T-helper 17 cell (primary cell): Measurements from ENCODE around the gene MED15. TPM values are rescaled to one million over a fixed set of nuclear protein-coding genes. Genes with fewer than 3 reads are reported as not detected.

Experiments
- ATAC-seq: fragments of 150-1000 bp; cut with Tn5 transposase; 2 replicates; pipeline ENCODE4 v1.10.0; 2021; ENCODE audit warnings: mild to moderate bottlenecking, moderate library complexity
- DNase-seq, 3 donors: peaks; one replicate each; pipeline versions ENCODE4 v3.0.0 to v3.0.0-alpha.2; 2020 to 2021
- H3K9me3 ChIP-seq: one replicate; pipeline ENCODE4 v1.7.0; 2013; ENCODE audit warnings: low read length, mild to moderate bottlenecking; ENCODE audit not compliant: control insufficient read depth, poor library complexity, severe bottlenecking
- H3K27ac Mint-ChIP-seq: one replicate; pipeline ENCODE4 v1.8.0; 2022; ENCODE audit warnings: mild to moderate bottlenecking, moderate library complexity, mixed read lengths
- H3K27me3 Mint-ChIP-seq: one replicate; pipeline ENCODE4 v1.8.0; 2022; ENCODE audit warnings: mixed read lengths
- H3K36me3 Mint-ChIP-seq: one replicate; pipeline ENCODE4 v1.8.0; 2022; ENCODE audit warnings: low read depth, mixed read lengths
- H3K4me1 Mint-ChIP-seq: one replicate; pipeline ENCODE4 v1.8.0; 2022; ENCODE audit warnings: mild to moderate bottlenecking, mixed read lengths
- H3K4me3 Mint-ChIP-seq: one replicate; pipeline ENCODE4 v1.8.0; 2022; ENCODE audit warnings: mild to moderate bottlenecking, moderate library complexity, mixed read lengths
- total RNA-seq, 4 donors: library from RNA in 2 of 4; stranded (reverse) in 2 of 4; gene quantifications; one replicate each; pipeline ENCODE4 v1.2.3 and lab custom pipeline; 2022 to 2026

Gene MED15
- total RNA-seq, 2 donors from 2014 or later, result 207 to 251 TPM

DNA sequence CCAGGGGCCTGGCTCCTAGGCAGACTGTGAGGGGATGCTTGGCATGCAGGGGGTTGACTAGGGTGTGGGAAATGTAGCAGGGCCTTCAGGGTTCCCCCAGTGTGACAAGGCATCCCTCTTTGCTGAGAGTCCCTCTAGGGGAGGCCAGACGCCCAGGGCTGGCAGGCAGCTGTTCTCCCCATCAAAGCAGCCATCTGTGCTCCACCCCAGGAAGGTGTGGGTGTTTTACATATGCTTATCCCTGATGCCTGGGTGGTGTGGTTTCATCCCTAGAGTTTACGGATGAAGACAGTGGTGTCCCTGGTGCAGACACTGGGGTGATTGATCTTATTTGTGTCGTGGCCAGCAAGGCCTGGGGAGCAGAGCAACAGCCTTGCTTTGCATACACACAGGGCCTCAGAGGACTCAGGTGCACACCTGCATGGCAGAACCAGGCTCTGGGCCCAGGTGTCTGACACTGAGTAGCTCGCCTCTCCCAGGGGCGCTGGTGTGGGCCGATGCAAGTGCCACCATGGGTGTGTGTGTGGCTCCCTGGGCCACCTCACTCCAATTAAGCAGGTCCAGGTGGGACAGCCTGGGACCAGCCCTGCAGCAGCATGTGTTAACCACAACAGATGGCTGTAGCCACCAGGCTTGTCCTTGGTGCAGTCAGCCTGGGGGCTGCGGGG lies 74.2 kb downstream of the MED15 start:
- Mint-ChIP-seq H3K36me3 (no peaks in the 10 kb centered on the region), H3K27me3 (no peaks in the 10 kb centered on the region), H3K4me1 (peaks cover 17% of the 10 kb centered on the region), H3K4me3 (no peak overlapping the region), H3K27ac (no peak overlapping the region)
- no peak for DNase-seq
- H3K9me3 ChIP-seq, result no peaks in the 10 kb centered on the region
- no peak for ATAC-seq

DNA sequence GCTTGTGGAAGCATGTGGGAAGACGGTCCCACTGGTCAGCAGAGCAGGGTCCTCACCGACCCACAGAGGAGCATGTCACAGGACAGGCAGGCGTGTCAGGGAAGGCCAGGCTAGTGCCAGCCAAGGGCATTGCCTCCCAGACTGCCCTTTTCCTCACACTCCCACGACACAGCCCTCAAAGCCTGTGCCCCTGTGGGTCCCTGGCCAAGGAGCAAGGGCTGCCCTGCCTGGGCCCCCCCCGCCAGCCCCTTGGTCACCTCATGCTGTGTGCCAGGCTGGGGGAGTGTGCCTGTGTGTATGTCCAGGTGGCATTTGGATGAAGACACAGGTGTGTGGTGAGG lies 74.7 kb downstream of the MED15 start:
- no peak for DNase-seq
- H3K36me3 Mint-ChIP-seq, result no peaks in the 10 kb centered on the region
- H3K4me3 Mint-ChIP-seq, result no peak overlapping the region
- no peaks in the 10 kb centered on the region for H3K9me3 ChIP-seq
- no peak for ATAC-seq
- no peak overlapping the region for H3K27ac Mint-ChIP-seq
- H3K4me1 Mint-ChIP-seq, result peaks cover 17% of the 10 kb centered on the region
- no peaks in the 10 kb centered on the region for H3K27me3 Mint-ChIP-seq

DNA sequence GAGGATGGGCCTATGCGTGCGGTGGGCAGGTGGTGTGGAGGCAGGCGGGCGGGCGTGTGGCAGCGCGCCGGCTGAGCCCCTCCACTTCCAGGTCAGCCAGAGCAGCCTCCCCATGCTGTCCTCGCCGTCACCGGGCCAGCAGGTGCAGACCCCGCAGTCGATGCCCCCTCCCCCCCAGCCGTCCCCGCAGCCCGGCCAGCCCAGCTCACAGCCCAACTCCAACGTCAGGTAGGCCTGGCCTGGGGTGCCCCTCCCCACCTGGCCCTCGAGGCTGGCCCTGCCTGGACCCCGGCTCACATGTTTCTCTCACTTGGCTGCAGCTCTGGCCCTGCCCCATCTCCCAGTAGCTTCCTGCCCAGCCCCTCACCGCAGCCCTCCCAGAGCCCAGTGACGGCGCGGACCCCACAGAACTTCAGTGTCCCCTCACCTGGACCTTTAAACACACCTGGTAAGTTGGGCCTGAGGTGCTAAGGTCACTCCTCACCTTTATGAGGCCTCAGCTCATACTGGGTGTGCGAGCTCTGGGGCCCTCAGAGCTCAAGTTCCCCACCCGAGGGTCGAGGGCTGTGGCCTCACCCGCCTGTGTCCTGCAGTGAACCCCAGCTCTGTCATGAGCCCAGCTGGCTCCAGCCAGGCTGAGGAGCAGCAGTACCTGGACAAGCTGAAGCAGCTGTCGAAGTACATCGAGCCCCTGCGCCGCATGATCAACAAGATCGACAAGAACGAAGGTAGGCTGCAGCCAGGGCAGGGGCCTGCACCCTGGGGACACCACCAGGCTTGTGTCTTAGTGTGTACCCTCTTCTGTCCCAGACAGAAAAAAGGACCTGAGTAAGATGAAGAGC lies 75.3 kb downstream of the MED15 start:
- H3K9me3 ChIP-seq, result no peaks in the 10 kb centered on the region
- Mint-ChIP-seq H3K4me1 (peaks cover 13% of the 10 kb centered on the region), H3K4me3 (no peak overlapping the region), H3K36me3 (no peaks in the 10 kb centered on the region), H3K27me3 (no peaks in the 10 kb centered on the region), H3K27ac (no peak overlapping the region)
- no peak for ATAC-seq
- no peak for DNase-seq

DNA sequence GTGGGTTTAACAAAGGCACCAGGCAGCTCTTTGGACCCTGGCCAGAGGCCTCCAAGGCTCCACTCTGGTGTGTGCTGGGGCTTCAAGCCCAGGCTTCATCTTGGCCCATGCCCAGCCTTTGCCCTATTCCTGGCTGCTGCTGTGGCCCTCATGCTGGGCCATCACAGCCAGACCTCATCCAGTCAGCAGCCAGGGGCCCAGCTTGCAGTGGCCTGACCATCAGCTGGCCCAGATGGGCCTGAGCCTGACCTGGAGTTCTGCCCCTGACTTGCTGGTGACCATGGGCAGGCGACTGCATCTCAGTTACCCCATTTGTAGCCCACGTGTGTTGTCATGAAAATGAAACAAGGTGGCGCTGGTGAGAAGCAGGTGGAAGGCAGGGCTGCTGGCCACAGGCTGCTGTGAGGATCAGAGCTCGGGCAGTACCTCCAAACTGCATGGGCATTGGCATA lies 76.1 kb downstream of the MED15 start:
- Mint-ChIP-seq H3K4me3 (no peak overlapping the region), H3K27ac (no peak overlapping the region), H3K36me3 (no peaks in the 10 kb centered on the region), H3K4me1 (peaks cover 13% of the 10 kb centered on the region), H3K27me3 (no peaks in the 10 kb centered on the region)
- no peak for DNase-seq
- no peaks in the 10 kb centered on the region for H3K9me3 ChIP-seq
- ATAC-seq, result no peak

DNA sequence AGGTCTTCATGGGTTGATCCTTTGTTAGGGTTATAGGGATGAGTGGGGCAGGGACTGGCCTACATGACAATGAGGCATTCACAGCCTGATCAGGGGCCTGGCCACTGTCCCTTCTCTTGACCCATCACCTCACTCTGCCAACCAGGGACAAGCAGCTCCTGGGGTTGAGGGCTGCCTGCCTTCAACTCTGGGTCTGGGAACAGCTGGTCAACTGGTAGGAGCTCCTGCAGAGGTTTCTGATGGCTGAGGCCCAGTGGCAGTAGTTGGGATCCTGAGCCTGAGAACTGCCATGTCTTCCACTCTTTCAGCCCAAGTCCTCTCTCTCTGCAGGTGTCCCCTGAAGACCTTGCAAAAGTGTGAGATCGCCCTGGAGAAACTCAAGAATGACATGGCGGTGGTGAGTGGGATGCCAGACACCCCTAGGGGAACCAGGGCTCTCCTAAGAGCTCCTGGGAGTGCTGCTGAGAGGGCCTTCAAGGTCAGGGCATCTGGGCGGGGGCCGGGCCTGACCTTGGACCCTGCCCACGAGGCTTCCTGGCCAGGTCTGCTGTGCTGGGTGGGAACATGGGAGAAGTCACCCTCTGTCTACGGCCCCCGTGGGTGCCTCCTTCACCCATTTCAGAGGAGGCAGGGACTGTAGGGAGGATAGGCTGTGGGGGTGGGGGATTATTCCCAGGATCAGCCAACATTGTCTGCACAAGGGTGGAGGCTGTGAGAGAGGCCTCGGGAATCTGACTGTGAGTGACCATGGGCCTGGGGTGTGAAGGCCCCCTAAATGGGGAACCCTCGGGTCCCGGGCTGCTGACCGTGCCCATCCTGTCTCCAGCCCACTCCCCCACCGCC lies 76.8 kb downstream of the MED15 start:
- Mint-ChIP-seq H3K27me3 (no peaks in the 10 kb centered on the region), H3K36me3 (no peaks in the 10 kb centered on the region), H3K4me3 (no peak overlapping the region), H3K4me1 (peaks cover 13% of the 10 kb centered on the region), H3K27ac (no peak overlapping the region)
- H3K9me3 ChIP-seq, result no peaks in the 10 kb centered on the region
- no peak for ATAC-seq
- DNase-seq, result no peak

DNA sequence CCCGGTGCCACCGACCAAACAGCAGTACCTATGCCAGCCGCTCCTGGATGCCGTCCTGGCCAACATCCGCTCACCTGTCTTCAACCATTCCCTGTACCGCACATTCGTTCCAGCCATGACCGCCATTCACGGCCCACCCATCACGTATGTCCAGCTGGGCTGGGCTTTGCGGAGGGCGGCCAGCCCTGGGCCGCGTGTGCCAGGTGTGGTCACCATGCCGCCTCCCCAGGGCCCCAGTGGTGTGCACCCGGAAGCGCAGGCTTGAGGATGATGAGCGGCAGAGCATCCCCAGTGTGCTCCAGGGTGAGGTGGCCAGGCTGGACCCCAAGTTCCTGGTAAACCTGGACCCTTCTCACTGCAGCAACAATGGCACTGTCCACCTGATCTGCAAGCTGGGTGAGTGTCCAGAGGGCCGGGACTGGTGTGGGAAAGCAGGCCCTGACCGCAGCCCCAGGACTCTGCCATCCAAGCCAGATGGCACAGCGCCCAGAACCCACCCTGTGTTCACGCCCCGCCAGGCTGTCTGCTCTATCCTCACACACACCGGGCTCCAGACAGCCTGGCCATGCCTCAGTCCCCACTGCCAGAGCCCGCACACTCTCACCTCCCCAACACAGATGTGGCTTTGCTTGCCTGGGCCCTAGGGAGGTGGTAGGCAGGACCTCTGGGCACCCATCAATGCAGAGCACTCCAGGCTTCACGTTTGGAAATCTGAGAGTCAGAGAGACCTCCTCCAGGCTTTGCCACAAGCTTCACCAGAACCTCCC lies 77.6 kb downstream of the MED15 start:
- no peak for ATAC-seq
- H3K36me3 Mint-ChIP-seq, result no peaks in the 10 kb centered on the region

DNA sequence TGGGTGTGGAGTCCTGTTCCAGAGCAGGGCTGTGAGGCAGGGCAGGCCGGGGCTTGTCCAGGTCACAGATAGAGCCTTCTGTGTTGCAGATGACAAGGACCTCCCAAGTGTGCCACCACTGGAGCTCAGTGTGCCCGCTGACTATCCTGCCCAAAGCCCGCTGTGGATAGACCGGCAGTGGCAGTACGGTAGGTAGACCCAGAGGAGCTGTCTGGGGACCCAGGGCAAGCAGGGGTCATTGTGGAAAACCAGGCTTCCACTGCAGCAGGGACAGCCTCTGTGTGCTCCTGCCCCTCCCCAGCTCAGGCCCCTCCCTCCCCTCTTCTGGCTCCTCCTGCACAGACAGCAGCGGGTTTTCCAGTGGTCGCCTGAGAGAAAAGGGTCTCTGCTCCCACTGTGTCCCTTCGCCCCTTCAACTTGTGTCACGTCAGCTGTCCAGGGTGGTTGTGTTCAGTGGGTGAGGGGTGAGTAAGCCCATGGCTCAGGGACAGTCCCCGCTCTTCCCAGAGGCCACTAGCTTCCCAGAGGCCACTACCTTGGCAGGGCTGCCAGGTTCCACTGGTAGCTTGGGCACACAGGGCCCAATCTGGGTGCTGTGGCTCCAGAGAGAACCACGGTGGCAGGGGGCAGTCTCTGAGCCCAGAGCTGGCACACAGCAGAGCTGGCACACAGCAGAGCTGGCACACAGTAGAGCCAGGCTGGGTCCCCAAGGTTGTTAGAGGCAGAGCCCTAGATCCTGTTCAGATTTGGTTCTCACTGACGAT lies 78.4 kb downstream of the MED15 start:
- DNase-seq, result no peak
- Mint-ChIP-seq H3K27ac (no peak overlapping the region), H3K4me3 (no peak overlapping the region), H3K4me1 (peaks cover 4% of the 10 kb centered on the region), H3K36me3 (no peaks in the 10 kb centered on the region), H3K27me3 (no peaks in the 10 kb centered on the region)
- H3K9me3 ChIP-seq, result no peaks in the 10 kb centered on the region
- ATAC-seq, result no peak

More for the DNA sequence above, 77.6 kb downstream of the MED15 start:
- Mint-ChIP-seq H3K27me3 (no peaks in the 10 kb centered on the region), H3K4me3 (peak overlapping the region; percentile 15), H3K4me1 (peaks cover 10% of the 10 kb centered on the region), H3K27ac (no peak overlapping the region)
- no peak for DNase-seq
- H3K9me3 ChIP-seq, result no peaks in the 10 kb centered on the region

DNA sequence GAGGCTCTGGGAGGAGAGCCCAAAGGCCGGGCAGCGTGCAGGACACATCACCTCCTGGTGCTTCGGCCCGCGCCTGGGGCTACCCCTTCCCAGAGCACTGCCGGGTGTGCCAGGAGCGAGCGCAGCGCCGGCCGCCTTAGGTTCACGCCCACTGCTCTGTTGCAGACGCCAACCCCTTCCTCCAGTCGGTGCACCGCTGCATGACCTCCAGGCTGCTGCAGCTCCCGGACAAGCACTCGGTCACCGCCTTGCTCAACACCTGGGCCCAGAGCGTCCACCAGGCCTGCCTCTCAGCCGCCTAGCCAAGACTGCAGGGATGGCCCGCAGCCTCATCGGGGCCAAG lies 79.0 kb downstream of the MED15 start:
- ATAC-seq, result no peak

DNA sequence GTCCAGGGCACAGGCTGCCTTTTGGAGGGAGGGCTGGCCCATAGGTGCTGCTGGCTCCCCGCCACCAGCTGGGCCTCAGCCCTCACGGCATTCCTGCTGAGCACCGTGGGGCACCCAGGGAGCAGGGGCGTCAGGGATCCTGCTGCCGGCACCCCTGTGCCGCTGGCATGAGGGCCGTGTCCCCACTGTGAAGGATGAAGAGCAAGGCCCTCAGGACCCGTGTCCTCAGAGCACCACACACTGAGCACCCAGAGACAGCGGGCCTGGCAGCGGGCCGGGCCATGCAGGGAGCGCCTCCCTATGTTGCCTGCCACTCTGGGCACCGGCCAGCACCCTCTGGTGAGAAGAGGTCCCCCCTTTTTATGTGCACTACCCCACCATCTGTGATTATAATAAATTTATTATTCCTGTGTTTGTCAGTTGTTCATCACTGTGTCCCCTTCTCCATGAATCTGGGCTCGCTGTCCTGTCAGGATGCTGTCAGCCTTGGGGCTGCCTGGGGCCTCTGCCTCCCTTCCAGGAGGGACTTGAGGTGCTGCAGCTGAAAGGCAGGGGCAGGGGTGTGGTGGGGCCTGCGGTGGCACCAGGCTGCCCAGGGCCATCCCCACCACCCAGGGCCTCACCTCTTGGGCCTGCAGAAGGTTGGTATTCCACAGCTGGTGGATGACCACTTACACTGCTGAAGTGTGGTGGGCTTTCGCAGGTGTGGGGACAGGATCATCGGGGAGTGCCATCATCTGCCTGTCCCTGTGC lies 80.0 kb downstream of the MED15 start:
- no peaks in the 10 kb centered on the region for H3K9me3 ChIP-seq
- Mint-ChIP-seq H3K4me1 (peaks cover 4% of the 10 kb centered on the region), H3K27ac (no peak overlapping the region), H3K4me3 (no peak overlapping the region), H3K27me3 (no peaks in the 10 kb centered on the region), H3K36me3 (no peaks in the 10 kb centered on the region)
- no peak for ATAC-seq
- no peak for DNase-seq

More for the DNA sequence above, 79.0 kb downstream of the MED15 start:
- no peaks in the 10 kb centered on the region for H3K36me3 Mint-ChIP-seq
- H3K27ac Mint-ChIP-seq, result no peak overlapping the region
- no peak for DNase-seq
- H3K9me3 ChIP-seq, result no peaks in the 10 kb centered on the region
- no peaks in the 10 kb centered on the region for H3K27me3 Mint-ChIP-seq
- no peak overlapping the region for H3K4me3 Mint-ChIP-seq
- peaks cover 4% of the 10 kb centered on the region for H3K4me1 Mint-ChIP-seq

DNA sequence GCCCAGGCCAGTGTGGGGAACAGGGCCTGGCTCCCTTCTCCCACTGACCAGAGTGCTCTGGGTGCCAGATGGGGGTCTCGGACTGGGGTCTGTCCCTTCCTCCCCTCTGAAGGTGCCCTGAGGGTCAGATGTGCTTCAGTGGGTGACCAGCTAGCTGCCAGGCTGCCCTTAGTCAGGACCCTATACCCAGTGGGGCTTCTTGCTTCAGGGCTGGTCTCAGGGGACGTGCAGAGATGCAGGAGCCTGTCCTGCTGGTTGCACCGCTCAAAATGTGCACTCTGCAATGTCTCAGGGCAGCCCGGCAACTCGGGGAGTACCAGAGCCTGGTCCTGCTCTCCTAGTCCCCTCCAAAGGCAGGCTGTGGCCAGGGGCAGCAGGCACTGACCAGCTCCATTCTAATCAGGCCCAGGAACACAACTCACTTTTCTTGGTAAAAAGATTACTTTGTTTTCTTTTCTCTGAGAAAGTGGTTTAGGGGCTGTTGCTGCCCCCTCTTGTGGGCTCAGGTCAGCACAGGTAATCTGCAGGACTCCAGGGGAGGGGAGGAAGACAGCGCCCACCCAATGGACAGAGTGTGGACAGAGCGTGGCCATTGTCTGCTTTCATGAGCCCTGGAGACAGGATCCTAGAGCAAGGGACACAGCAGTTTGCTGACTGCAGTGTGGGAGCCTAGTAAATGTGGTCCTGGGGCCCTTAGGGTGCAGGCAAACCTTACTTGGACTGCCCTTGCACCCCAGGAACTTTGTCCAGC lies 80.9 kb downstream of the MED15 start:
- Mint-ChIP-seq H3K4me1 (peaks cover 5% of the 10 kb centered on the region), H3K27ac (no peak overlapping the region), H3K4me3 (no peak overlapping the region), H3K36me3 (no peaks in the 10 kb centered on the region), H3K27me3 (no peaks in the 10 kb centered on the region)
- no peak for DNase-seq
- ATAC-seq, result peak; percentile 14
- H3K9me3 ChIP-seq, result no peaks in the 10 kb centered on the region

DNA sequence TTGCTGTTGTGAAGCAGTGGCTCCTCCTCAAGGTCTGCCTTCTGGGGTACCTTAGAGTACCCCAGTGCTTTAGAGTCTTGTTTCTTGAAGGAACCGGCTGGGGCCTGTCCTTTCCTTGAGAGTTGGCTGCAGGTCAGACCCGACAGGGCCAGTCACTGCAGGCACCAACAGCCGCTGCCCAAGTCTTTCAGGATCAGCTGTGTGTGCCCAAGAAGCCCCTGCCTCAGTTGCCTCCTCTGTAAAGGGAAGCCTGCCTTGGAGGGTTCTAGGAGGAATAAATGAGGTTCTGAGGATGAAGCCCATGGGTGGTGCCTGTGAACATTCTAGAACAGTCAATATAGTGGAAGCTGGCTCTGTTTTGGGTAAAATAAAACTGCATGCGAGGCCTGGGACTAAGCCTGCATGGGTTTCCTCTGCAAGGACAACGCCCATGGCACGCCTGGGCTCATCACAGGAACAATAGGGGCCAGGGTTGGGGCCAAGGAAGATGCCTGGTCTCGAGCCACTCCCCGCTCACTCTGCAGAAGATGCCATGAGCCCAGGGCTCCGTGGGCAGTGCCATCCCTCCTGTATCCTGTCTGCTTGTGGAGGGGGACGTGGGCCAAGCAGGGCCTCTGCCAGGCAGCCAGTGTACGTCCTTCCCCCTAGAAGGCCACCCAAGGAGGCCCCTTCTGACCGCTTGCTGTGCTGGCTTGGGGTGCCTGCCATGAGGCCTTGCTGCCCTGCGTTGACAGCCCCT lies 81.6 kb downstream of the MED15 start:
- peak; percentile 12 for ATAC-seq
- no peak overlapping the region for H3K27ac Mint-ChIP-seq
- peaks cover 9% of the 10 kb centered on the region for H3K4me1 Mint-ChIP-seq
- no peak for DNase-seq
- no peaks in the 10 kb centered on the region for H3K9me3 ChIP-seq
- no peak overlapping the region for H3K4me3 Mint-ChIP-seq
- no peaks in the 10 kb centered on the region for H3K36me3 Mint-ChIP-seq
- H3K27me3 Mint-ChIP-seq, result no peaks in the 10 kb centered on the region
